Sciatic nerve (tissue), 2 donors: ENCODE data around the gene FAM83F. TPM values are rescaled to one million over a fixed set of nuclear protein-coding genes. Genes with fewer than 3 reads are reported as not detected.
"Not testable (repeated sequence)": the region's sequence is repeated elsewhere in the genome, so short reads cannot be mapped to it uniquely, and the experiment has no call there.

ENCODE experiments used
- ATAC-seq: fragments of 200-7000 bp; cut with Tn5 transposase; one replicate; pipeline ENCODE4 v1.9.1; 2020; ENCODE audit warnings: mild to moderate bottlenecking, moderate library complexity
- DNase-seq: peaks from one replicate; pipeline ENCODE4 v3.0.0-alpha.2; 2020; ENCODE audit warnings: low spot score
- intact Hi-C: fragments of 100-400 bp; cut with DNase I; formaldehyde crosslinking; loops from one replicate; pipeline ENCODE4 v1.14.2; 2022
- total RNA-seq: library from RNA; stranded (reverse); fragmentation: NEBNext Ultra II Directional; extraction: Animal tissue kit (Norgen Biotek cat#: 25700); gene quantifications from one replicate; pipeline ENCODE4 v1.2.1, GENCODE V29; 2021
- donor health status: DM: no; HTN: no; CAD: no.
- donor health status: DM: no; HTN: no; CAD: no.

The FAM83F gene
- total RNA-seq: 11.4 TPM

- intact Hi-C loops: no loop called here
- ATAC-seq (no peak), DNase-seq (no peak)
Observed at GRCh38 chr22:39994566-39995392, at the start of gene FAM83F. Gene FAM83F (plus strand): TSS chr22:39994954. CDS start chr22:39995043, 89 bp downstream.

GRCh38 chr22:39946126-39946502 is 48.6 kb upstream of the FAM83F start:
- DNase-seq (no peak), ATAC-seq (no peak)
- intact Hi-C loops: no loop called here

GRCh38 chr22:39946503-39947219 is 48.1 kb upstream of the FAM83F start:
- DNase-seq: no peak
- ATAC-seq: peak; percentile 62
- intact Hi-C loops: no loop called here

GRCh38 chr22:39947220-39948216 is 47.2 kb upstream of the FAM83F start:
- intact Hi-C loops: no loop called here
- ATAC-seq: peak; percentile 20
- no peak for DNase-seq

- intact Hi-C loops: no loop called here
- ATAC-seq: no peak
- DNase-seq: no peak
Observed at GRCh38 chr22:39949964-39950737, 44.6 kb upstream of the FAM83F start.

GRCh38 chr22:39951603-39952293 is 43.0 kb upstream of the FAM83F start:
- DNase-seq, ATAC-seq, intact Hi-C loops: not testable (repeated sequence)

- intact Hi-C loops: no loop called here
- no peak for DNase-seq
- ATAC-seq: no peak
Observed at GRCh38 chr22:39952347-39952746, 42.4 kb upstream of the FAM83F start.

GRCh38 chr22:39953101-39953500 is 41.7 kb upstream of the FAM83F start:
- ATAC-seq: no peak
- intact Hi-C loops: no loop called here
- no peak for DNase-seq

- DNase-seq (no peak), ATAC-seq (peak; percentile 82)
- intact Hi-C loops: no loop called here
Observed at GRCh38 chr22:39954584-39955055, 40.1 kb upstream of the FAM83F start.

- intact Hi-C loops: no loop called here
- ATAC-seq: no peak
- no peak for DNase-seq
Observed at GRCh38 chr22:39955675-39956074, 39.1 kb upstream of the FAM83F start.

- DNase-seq (no peak), ATAC-seq (no peak)
- intact Hi-C loops: no loop called here
Observed at GRCh38 chr22:39956932-39957664, 37.7 kb upstream of the FAM83F start.

GRCh38 chr22:39958009-39958711 is 36.6 kb upstream of the FAM83F start:
- no peak for ATAC-seq

GRCh38 chr22:39958949-39959639 is 35.7 kb upstream of the FAM83F start:
- intact Hi-C loops: no loop called here
- no peak for ATAC-seq
- DNase-seq: no peak

More at GRCh38 chr22:39958009-39958711, 36.6 kb upstream of the FAM83F start:
- intact Hi-C loops: no loop called here
- no peak for DNase-seq

GRCh38 chr22:39959640-39960447 is 34.9 kb upstream of the FAM83F start, which contains the start of gene TMA7B:
Gene TMA7B (plus strand): TSS chr22:39960397. CDS start chr22:39964375, 3,978 bp downstream.
- DNase-seq (no peak), ATAC-seq (peak; percentile 58)
- intact Hi-C loops: no loop called here
